Prostate gland (tissue), 2 donors: Measurements from ENCODE around the gene GPX1.

Experiments used
- CTCF ChIP-seq, 4 experiments: fragments of 200-600 bp in 2 of 4; fragments of 450-650 bp in 2 of 4; sonication (generic) in 2 of 4; IDR thresholded peaks; 1 replicate in 3 of 4; 2 replicates in 1 of 4; pipeline ENCODE4 v1.5.1; 2016 to 2019; ENCODE audit warnings: antibody characterized with exemption in 4 of 4, mild to moderate bottlenecking in 2 of 4, moderate library complexity in 2 of 4
- POLR2A ChIP-seq: fragments of 450-650 bp; IDR thresholded peaks from one replicate; pipeline ENCODE4 v1.6.1; 2016; ENCODE audit warnings: antibody characterized with exemption, mild to moderate bottlenecking
- POLR2AphosphoS5 ChIP-seq: sonication (generic); formaldehyde crosslinking; IDR thresholded peaks from one replicate; pipeline ENCODE4 v1.6.1; 2017; ENCODE audit warnings: antibody characterized with exemption

GRCh38 chr3:49386056-49386756, 28.1 kb upstream of the GPX1 start:
- TF ChIP-seq POLR2A: no peak
- TF ChIP-seq POLR2AphosphoS5: no peak
- no peak for TF ChIP-seq CTCF (IDR thresholded peaks at IDR 0.05)
